EH (cell line): ENCODE measurements around the gene MRPL27.

Experiments
- DNase-seq: peaks from one replicate; pipeline ENCODE4 v3.0.0-alpha.2; 2015; ENCODE audit warnings: low read depth

MRPL27 gene

DNA sequence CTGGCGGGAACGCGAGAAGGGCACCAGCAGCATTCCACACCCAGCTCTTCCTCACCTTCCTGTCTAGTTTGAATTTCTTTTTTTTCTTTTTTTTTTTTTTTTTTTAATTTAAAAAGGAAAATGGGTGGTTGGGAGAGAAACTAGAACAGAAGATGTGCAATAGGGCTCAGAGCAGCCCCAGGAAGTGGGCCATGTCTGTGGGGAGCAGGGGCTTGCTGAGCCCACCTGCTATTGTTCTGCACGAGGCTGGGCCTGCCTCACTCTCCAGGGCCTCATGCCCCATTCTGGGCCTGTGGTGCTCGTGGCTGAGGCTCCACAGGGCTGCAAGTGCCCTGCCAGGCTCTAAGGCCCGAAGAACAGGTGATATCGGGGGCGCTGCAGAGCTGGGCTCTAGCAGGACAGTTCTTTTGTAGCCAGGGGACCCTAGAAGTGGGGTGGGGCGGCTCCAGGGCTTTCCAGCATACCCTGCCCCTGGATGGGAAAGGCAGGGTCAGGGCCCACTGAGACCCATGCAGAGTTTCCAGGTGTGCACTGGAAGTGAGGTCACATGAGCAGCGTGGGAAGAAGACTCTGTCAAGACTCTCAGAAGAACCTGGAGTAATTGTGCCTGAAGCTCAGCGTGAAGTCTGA, 12.4 kb downstream of the MRPL27 start:
- no peak for DNase-seq

DNA sequence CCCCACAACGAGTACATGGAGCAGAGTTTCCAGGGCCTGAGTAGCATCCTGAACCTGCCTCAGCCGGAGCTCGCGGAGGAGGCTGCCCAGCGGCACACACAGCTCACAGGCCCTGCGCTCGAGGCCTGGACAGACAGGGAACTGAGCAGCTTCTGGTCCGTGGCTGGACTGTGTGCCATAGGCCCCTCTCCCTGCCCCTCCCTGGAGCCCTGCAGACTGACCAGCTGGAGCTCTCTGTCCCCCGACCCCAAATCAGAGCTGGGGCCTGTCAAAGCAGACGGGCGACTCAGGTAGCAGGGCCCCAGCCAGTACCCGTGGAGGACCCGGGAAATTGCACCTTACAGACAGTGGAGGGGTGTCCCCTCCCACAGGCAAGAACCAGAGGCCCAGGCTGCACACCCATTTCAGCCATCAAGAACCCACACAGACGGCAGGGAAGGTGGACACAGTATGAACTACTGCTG, 13.0 kb downstream of the MRPL27 start:
- DNase-seq, result no peak

DNA sequence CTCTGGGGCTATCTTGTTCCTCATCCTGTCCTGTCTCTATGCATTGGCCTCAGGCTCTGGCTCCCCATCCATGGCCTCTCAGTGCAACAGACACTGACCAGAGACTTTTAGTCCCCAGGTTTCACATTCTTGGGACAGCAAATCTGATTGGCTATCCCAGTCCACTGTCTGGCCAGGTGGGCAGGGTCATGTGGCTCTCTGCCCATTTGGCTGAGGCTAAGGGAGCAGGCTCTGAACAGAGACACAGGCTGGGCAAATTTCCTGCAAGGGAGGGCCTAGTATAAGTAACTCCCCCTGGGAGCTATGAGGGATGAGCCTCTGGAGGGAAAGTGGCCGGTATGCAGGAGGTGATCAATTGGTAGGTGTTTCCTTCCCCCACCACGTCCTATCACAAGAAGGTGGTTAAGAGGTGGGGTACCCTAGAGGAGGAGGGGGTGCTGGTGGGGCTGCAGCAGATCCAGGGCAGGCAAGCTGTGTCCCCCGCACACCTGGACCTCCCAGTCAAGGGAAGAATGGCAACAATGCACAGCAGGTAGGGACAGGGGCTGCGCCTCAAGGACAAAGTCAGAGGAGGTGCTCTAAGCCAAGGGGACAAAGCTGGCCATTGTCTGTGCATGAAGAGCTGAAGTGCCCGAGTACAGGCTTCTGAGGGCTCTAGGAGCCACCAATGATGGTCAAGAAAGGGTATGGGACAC, 13.8 kb downstream of the MRPL27 start:
- no peak for DNase-seq

DNA sequence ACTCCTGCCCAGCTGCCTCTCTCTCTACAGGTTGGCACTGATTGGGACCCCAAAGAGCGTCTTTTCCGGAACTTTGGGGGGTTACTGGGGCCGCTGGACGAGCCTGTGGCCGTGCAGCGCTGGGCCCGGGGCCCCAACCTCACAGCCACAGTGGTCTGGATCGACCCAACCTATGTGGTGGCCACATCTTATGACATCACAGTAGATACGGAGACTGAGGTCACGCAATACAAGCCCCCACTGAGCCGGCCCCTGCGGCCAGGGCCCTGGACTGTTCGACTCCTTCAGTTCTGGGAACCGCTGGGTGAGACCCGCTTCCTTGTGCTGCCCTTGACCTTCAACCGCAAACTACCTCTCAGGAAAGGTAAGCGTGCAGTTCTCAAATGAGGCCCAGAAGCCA, 14.8 kb downstream of the MRPL27 start:
- no peak for DNase-seq

GRCh38 chr17:50356892-50357510, 16.0 kb downstream of the MRPL27 start:
- DNase-seq, result no peak

DNA sequence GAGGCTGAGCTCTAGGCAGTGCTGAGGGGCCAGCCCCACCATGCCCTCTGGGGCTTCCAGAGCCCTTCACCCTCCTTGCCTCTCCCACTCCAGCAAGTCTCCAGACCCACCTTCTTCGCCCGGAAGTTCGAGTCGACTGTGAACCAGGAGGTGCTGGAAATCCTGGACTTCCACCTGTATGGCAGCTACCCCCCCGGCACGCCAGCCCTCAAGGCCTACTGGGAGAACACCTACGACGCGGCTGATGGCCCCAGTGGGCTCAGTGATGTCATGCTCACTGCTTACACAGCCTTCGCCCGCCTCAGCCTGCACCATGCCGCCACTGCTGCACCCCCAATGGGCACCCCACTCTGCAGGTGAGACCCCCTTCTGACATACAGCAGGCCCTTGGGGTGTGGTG, 16.6 kb downstream of the MRPL27 start:
- no peak for DNase-seq

DNA sequence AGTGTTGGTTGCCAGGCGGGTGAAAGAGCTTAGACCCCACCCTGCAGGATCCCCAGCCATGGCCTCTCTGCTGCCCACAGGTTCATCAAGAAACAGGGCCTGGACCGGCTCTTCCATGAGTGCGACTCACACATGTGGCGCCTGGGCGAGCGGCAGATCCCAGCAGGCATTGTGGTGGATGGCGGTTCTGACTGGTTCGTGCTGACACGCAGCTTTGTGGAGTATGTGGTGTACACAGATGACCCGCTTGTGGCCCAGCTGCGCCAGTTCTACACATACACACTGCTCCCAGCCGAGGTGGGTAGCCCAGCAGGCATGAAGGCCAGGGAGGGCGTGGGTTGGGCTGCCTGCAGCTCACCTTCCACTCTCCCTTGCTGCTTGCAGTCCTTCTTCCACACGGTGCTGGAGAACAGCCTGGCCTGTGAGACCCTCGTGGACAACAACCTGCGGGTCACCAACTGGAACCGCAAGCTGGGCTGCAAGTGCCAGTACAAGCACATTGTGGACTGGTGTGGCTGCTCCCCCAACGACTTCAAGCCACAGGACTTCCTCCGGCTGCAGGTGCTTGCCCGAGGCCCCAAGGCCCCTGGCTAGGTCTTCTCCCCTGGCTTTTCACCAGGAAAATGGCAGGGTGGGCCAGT, 17.2 kb downstream of the MRPL27 start:
- DNase-seq, result no peak

DNA sequence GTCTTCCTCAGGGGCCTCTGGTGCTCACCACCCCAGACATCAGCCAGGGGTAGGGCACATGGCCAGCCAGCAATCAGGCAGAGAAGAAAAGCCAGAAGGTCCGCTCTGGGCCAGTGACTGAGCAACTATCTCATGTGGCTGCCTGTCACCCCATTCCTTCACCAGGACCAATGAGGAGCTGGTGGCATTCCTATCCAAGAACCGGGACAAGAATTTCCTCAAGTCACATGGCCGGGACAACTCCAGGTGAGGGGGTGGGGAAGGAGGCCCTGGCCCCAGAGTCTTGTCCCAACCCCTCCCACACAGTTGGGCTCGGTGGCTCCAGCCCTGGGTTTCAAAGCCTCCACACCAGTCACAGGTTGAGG, 17.7 kb downstream of the MRPL27 start:
- DNase-seq, result no peak

GRCh38 chr17:50354776-50355175, 18.2 kb downstream of the MRPL27 start:
- no peak for DNase-seq

DNA sequence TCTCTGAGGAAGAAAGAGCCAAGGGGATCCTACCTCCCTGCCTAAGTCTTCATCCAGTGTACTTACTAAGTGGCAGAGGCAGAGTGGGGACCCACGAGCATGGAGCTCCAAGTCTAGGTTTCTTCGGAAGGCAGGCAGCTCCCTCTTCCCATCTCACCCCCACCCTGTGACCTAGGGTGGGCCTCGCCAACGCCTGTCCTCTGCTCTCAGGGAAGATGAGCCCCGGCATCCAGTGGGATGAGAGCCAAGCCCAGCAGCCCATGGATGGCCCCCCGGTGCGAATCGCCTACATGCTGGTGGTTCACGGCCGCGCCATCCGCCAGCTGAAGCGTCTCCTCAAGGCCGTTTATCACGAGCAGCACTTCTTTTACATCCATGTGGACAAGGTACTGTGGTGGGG, 18.8 kb downstream of the MRPL27 start:
- no peak for DNase-seq

- no peak for DNase-seq
These were observed 19.3 kb downstream of the MRPL27 start for GRCh38 chr17:50353600-50354195.

- no peak for DNase-seq
These were observed 20.0 kb downstream of the MRPL27 start for GRCh38 chr17:50352693-50353599.

DNA sequence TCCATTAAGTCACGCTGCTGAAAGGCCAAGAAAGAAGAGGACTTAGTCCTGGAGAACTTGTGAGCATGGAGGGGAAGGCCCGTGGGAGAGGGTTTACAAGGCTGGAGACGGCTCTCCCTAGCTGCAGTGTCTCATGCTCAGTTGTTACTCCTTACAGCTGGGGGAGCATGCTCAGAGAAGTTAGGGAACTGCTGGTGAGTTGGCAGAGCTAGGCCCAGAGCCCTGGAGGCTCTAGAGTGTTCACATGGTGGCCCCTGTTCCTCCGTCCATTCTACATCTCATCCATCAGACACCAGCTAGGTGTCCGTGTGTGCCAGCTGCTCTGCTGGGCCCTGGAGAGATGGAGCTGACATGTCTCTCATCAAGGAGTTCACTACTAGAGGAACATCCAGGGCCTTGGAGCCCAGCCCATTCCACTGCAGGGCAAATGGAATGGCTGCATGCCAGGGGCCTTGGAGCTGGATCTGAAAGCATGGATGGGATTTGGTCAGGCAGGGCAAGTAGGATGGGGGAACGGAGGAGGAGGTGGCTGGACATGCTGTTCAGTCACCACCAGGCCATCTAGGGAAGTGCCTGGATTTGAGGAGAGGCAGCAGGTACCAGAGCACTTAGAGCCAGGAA, 20.8 kb downstream of the MRPL27 start:
- peak; percentile 61 for DNase-seq

DNA sequence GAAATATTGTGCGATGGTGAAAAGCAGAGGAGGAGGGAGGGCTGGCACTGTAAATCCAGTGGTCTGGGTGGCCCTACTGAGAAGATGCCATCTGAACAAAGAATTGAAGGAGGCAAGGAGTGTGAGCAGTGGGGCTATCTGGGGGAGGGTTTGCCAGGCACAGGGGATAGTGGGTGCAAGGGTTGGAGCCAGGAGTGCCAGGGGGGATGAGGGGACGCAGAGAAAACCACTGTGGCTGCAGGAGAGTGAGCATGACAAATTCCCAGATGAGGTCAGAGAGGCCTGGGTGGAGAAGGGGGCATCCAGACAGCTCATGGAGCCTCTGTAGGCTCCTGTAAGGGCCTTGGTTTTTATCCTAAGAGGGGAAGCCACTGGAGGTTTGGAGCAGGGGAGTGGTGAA, 22.3 kb downstream of the MRPL27 start:
- no peak for DNase-seq

- DNase-seq, result no peak
These were observed 23.8 kb downstream of the MRPL27 start for GRCh38 chr17:50349243-50349600.

GRCh38 chr17:50348522-50349242, 24.3 kb downstream of the MRPL27 start:
- DNase-seq, result peak; percentile 75

DNA sequence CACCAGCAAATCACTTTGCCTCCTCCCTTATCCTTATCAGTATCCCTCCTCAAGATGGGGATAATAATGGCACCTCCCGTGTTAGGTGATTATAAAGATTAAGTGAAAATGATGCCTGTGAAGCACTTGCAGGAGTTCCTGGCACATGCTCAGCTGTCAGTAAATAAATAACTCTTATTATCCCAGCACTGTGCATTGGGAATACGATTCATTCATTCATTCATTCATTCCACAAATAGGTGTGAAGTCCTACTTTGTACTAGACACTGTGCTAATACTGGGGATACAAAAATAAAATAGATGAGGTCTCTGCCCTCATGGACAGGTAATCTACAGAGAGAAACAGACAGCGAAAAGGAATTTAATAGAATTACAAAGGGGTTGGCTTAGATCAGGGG, 25.1 kb downstream of the MRPL27 start:
- no peak for DNase-seq

DNA sequence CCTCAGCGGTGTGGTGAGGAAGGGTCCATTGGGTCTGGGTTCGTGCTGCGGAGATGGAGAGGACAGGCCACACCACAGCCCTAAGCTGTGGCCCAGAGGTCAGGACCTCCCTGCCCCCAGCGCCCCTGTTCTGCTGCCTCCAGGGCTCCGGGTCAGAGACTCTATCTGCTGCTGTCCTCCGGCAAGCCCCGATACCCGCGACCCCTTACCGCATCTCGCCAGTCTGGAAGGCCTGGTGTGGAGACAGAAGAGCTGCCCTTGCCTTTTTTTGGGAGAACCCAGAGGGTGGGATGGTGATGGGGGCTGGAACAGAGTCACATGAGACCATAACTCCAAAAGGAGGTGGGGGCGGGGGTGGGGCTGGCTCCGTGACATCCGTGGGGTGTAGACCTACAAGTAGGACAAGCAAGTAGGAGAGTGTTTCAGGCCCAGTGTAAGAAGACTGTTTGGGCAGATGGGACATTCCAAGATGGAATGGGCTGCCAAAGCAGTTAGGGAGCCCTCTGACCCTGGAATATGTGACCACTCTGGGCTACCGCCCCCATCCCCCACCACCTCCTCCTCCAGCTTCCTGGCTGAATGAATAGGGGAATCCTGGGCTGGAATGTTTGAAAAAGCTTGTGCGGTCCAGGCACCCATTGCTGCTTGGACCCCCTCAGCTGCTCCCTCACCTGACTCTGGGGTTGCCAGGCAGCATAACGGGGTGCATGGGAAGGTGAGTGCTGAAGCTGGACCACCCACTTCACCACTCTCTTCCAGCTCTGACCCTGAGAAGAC, 25.7 kb downstream of the MRPL27 start:
- DNase-seq, result no peak

GRCh38 chr17:50346313-50347116, 26.5 kb downstream of the MRPL27 start:
- DNase-seq, result peak; percentile 38
